GM21737 (cell line): ENCODE data around the gene TOM1L2.
"Not testable (repeated sequence)": the region's sequence is repeated elsewhere in the genome, so short reads cannot be mapped to it uniquely, and the experiment has no call there.

Source experiments
- ATAC-seq: cut with Tn5 transposase; IDR thresholded peaks from one replicate; pipeline ENCODE4 v1.9.1; 2021; ENCODE audit warnings: mild to moderate bottlenecking, moderate library complexity; ENCODE audit not compliant: unreplicated experiment

The TOM1L2 gene

DNA sequence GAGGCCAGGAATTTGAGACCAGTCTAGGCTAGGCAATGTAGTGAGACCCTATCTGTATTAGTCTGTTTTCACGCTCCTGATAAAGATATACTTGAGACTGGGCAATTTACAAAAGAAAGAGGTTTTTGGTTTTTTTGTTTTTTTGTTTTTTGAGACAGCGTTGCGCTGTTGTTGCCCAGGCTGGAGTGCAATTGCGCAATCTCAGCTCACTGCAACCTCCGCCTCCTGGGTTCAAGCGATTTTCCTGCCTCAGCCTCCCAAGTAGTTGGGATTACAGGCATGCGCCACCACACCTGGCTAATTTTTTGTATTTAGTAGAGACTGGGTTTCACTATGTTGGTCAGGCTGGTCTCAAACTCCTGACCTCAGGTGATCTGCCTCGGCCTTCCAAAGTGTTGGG, 23.7 kb upstream of the TOM1L2 start:
- ATAC-seq, result not testable (repeated sequence)

DNA sequence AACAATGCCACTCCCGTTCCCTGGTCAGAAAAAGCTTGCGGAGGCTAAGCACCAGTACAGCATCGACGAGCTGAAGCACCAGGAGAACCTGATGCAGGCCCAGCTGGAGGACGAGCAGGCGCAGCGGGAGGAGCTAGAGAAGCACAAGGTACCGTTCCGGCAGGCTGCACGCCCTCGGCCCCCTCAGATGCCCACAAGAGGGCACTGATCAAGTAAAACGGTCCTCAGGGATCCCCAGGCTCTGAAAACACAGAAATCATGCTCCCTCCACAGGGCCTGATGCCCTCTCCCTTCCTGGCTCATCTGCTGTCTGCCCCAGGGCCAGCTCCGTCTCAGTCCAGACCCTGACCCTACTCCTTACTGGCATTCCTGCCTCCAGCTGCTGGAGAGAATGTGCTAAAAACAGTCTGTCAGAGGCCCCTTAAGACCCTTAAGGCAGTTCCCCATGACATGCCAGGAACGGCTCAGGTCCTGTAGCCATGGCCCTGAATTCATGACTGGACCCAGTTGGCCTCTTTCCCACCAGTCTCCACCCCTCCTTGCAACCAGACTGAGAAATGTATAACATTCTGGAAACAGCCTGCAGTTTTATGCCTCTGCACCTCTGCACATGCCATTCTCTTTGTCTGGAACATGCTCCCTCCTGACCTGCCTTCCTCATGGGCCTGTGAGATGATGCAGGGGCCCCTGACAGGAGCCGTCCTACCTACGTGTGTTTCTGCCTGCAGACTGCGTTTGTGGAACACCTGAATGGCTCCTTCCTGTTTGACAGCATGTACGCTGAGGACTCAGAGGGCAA, 22.3 kb upstream of the TOM1L2 start:
- no peak for ATAC-seq

DNA sequence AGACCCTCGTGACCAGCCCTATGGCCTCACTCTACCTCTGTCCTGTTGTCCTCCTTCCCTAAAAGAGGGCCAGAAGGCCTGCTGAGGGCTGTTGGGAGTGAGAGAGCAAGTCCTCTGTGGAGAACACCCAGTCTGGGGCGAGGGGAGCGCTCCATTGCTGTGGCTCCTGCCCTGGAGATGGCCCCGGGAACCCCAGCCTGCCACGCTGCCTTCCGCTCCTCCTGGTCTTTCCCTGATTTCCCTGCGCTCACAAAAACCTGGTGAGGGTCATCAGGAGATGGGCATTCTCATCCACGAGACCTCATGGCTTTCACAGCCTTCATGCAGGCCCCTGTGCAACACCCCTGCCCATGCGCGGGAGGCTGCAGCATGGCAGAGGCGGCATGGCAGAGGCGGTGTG, 21.7 kb upstream of the TOM1L2 start:
- ATAC-seq, result no peak

DNA sequence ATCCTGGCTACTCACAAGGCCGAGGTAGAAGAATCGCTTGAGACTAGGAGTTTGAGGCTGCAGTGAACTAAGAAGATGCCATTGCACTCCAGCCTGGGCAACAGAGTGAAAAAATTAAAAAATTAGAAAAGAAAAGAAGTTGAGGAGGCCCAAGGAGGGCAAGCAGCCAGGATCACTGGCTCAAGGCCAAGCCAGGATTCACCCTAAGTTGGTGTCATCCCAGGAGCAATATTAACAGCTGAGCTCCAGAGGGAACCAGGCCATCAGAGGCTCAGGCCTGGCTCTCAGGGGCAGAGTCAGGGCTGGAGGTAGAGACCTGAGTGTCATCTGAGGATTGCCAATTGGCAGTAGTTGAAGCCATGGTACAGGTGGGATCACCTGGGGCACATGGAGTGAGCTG, 21.2 kb upstream of the TOM1L2 start:
- no peak for ATAC-seq

DNA sequence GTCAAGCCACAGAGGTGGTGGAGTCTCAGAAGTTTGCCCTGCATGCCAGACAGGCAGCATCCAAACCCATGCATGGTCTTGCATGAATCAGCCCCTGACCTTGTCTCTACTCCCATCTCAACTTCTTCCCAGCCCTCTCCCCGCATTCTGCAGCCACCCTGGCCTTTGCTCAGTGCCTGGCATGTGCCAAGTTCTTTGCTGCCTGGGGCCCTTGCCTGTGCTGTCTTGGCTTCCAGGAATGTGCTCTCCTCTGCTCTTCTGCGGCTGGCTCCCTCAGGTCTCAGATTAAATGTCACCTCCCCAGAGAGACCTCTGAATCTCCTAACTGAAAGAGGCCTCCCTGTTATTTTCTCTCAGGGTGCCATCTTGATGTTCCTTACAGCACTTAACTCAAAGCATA, 18.1 kb upstream of the TOM1L2 start:
- ATAC-seq, result no peak

DNA sequence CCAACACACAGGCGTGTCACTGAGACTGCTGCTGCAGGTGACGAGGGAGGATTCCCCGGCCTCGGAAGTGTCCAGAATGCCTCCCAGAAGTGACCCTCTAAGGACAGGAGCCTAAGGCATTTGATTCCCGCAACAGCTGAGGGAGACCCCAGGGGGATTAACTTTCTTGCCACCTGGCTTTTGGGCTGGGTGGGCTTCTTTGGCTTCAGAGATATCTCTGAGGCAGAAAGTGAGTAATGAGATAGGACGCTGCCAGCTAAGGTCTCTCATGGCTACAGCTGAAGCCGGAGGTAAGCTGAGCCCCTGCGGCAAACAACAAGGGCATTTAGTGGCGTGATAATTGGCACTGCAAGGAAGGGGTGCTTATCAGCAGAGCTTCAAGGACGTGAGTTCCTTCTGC, 17.4 kb upstream of the TOM1L2 start:
- no peak for ATAC-seq

DNA sequence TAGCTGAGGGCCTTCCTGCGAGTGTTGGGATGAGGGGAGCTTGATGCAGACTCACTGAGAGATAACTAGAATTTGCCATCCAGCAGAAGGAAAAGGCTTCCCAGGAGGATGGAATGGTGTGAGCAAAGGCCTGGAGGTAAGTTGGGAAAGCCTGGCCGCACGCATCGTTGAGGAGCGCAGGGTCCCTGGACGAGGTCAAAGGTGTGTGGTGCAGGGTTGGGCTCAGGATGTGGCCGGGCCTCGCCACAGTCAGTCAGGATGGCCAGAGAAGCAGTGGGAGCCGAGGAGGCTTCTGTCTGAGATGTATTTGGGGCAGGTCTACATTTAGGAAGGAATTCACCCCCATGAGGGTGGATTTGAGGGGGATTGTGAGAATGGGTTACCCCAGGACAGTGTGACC, 16.9 kb upstream of the TOM1L2 start:
- ATAC-seq, result no peak

DNA sequence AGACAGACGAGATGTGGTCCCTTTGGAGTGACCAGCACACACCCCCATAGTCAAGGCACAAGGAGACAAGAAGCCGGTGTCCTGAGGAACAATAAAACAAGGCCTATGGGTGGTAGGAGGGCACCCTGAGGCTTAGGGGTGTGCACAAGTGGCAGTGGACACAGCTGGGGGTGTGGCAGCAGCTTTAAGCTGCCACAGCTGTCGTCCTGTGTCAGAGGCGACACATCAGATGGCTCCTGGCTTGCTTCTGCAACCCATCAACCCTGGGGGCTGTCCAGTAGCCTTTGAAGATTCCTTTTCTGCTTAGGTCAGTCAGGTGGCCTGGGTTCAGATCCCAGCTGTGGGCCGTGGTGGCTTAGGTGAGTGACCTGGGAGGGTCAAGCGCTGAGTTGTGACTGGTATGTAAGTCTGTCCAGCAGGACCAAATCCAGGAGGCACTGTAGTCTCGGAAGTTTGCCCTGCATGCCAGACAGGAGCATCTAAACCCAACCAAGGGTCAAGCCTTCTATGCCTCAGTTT, 16.3 kb upstream of the TOM1L2 start:
- ATAC-seq, result no peak

DNA sequence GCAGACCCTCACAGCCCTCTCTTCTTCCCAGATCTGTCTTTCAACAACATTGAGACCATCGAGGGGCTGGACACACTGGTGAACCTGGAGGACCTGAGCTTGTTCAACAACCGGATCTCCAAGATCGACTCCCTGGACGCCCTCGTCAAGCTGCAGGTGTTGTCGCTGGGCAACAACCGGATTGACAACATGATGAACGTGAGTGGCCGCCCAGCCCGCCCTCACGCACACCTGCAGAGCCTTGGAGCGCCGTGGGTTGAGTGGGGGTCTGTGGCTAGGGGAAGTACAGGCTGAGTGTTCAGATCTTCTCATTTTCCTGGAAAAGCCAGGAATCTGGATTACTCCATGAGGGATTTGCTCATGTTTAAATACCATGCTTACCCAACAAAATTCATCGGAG, 15.7 kb upstream of the TOM1L2 start:
- ATAC-seq, result no peak

DNA sequence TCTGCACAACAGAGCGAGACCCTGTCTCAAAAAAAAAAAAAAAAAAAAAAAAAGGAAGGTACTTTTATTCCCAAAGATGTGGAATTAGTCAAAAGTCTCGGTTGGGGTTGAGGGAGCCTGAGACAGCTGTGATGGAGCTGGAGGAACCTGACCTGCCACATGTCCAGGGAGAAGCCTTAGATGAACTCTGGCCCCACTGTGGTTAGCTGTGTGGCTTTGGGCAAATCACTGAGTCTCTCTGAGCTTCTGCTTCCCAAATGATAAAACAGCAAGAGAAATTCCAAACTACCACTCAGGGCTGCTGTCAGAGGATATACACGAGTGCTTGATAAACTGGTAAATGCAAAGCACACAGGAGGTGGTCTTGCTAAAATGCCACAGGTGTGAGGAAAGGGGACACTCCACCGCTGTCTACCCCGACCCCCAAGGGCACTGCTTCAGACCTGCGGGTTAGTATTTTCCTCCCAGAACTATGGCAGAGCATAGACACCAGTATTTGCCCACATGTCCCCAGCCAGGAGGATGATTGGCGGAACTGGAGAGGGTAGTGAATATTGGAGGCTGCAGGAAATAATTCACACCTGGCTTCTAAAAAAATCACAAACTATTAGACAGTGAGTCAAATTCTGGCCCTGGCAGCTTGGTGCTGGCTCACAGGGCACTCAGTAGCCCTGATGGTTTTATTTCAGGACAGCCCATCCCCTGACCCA, 15.1 kb upstream of the TOM1L2 start:
- ATAC-seq, result no peak

DNA sequence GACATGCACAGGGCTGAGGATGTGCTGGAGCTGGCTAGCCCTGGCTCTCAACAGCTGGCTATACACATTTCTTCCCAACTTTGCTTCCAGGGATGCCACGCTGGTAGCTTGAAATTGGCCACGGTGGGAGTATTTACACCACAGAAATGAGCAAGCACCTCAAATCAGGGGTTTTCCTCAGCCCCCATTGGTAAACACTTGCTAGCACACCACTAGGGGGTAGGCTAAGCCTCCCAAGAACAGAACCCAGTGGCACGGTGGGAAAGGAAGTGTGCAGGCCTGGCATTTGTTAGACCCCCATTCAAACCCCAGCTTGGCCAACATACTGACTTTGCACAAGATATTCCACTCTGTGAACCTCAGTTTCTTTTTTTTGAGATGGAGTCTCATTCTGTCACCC, 13.4 kb upstream of the TOM1L2 start:
- ATAC-seq, result no peak

DNA sequence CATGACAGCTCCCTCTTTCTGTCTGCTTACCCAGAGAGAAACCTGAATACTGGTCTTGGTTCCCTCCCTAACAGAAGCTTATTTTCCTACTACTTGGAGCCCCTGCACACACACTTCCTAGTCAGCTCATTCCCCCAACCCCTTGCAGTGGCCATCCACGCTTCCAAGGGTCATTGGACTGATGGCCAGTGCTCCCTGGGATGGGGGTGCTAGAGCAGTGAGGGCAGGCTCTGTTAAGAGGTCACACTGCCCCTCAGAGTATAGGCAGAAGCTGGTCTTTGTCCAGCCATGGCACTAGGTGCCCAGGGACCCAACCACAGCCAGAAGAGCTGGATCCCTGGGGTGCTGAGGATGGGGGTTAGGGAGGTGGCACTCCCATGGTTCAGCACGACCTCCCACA, 13.0 kb upstream of the TOM1L2 start:
- ATAC-seq, result no peak

DNA sequence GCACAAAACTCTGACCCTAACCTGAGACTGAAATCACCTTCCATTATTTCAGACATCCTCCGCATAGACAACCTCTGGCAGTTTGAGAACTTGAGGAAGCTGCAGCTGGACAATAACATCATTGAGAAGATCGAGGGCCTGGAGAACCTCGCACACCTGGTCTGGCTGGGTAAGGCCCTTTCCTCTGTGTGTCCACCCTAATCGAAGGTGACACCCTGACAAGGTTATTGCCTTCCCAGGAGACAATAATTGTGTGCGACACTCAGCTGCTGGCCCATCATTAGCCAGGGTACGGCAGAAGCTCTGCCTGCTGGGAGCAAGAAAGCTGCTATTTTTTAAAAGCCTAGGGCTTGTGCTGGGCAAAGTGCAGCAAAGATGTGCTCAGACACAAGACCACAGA, 11.6 kb upstream of the TOM1L2 start:
- no peak for ATAC-seq

DNA sequence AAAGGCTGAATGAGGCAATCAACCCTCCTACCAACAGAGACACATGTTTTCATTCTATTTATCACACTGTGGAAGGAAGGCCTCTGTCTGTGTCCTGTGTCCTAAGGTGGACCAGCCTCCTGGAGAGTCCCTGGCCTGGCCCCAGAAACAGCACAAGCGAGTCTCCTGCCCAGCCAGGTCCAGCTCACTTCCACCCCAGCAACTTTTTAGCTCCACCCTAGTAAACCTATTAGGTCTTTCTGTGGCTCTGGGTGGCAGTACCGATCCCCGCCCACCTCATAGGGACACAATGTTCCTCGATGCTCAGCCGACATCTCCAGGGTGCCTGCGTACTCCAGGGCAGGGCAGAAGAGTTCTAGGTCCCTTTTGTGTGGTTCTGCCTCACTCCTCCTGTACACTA, 11.2 kb upstream of the TOM1L2 start:
- ATAC-seq, result no peak

DNA sequence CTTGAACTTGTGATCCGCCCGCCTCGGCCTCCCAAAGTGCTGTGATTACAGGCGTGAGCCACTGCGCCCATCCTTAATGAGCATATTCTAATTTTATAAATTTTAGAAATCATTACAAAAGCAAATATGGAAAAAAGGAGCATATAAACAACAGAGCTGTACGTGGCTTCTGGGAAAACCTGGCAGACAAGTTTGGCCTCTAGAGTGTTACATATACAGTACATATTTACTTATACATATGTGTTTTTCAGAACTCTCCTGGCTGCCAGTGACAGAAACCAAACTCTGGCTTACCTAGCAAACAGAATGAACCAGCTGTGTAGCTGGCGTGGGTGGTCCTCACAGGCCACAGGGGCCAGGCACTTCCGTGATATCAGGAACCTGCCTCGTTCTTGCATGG, 10.6 kb upstream of the TOM1L2 start:
- ATAC-seq, result no peak

DNA sequence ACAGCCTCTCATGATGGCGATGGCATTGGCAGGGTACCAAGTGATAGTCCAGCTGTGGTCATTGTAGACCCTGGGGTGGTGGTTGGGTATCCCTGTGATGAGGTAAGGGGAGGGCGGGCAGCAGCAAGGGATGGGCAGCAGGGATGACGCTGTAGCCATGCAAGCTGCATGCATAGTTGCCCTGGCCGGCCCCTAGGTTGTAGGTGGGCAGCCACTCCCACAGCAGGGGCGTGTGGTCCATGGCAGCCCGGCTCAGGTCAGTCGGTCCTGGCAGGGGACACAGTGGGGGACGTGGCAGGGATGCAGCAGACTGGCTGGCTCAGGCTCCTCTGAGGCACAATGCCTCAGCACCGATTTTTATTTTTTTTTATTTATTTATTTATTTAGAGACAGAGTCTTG, 9.1 kb upstream of the TOM1L2 start:
- ATAC-seq, result no peak

DNA sequence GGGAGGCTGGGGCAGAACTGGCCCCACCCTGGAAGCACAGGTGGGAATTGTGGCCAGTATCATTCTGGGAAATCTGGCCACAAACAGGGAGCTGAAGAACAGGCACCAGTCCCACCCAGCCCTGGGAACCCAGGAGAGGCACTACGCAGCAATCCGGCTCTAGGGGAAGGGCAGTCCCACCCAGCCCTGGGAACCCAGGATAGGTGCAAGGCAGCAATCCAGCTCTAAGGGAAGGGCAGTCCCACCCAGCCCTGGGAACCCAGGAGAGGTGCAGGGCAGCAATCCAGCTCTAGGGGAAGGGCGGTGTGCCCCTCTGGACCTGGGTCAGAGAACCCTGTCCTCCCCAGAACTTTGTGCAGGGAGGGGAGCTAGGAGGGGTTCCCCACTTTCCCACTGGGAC, 7.6 kb upstream of the TOM1L2 start:
- no peak for ATAC-seq

DNA sequence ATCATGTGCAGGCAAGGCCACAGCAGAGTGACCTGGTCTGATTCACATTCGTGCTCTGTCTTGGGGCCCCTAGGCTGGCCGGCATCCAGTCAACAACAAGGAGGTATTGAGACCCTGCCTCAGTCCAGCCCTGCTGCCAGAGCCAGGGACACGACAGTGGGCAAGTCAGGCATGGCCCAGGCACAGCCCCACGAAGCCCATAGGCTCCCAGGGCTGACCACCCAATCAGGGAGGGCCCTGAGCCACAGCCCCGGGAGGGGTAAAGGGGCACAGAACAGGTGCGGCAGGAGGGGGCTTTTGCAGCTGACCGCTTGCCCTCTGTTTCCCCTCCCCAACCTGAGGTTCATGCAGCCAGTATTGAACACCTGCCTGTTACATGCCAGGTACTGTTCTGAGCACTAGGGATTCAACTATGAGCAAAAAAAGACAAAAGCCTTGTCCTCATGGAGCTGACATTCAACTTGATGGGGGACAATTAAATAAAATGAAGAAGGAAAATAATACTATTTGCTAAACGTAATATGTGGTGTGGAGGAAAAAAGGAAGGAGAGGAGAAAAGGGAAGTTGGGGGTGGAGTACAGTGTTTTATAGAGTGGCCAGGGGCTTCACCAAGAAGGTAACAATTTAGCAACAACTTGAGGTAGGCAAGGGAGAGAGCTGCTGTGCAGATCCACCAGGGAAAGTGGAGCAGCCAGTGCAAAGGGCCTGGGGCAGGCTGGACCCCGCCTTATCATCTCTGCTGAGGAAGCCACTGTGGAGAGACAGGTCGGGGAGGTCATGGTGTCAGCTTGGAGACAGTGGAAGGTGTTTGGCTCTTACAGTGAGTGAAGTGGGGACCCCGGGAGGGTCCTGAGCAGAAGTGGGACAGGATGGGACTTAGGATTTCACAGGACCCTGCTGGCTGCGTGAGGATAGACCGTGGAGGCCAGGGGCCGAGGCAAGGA, 6.6 kb upstream of the TOM1L2 start:
- no peak for ATAC-seq

DNA sequence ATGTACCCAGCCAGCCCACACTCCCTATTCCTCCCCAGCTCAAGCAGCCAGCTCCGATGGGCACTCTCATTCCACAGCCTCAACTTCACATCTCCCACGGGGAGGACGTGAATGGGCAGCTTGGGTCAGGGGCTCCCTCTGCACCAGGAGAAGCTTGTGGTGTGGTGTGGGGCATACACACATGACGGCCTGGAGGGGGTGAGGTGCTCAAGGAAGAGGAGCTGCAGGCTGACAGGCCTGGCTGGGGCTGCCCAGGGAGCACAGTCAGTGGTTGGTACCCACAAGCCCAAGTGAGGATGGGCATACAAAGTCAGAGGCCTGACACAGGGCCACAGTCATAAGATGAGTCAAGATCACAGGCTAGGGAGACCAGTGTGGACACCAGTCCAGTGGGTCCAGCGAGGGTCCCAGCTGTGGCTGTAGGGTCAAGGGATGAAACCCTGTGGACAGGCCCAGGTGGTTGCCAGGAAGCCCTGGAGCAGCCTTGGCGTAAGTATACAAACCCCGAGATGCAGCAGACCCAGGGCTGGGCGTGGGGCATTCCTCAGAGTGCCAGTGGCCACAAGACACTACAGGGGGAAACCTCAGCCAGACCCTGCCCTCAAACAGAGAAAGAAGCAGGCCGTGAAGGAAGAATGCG, 4.9 kb upstream of the TOM1L2 start:
- no peak for ATAC-seq

DNA sequence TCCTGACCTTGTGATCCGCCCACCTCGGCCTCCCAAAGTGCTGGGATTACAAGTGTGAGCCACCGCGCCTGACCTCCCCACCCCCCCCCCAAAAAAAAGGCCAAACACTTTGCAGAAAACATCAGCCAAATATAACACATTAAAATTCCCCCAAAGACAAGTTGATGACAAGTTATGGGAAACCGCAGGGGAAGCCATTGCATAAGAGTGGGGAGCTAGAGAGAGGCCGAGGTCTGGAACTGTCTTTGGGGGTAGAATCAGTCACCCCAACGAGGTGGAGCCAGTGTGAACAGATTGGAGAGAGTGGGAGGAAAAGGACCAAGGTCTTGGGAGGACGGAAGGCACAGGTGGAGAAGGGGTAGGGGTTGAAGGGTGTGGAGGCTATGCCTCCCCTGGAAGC, 3.2 kb upstream of the TOM1L2 start:
- no peak for ATAC-seq

DNA sequence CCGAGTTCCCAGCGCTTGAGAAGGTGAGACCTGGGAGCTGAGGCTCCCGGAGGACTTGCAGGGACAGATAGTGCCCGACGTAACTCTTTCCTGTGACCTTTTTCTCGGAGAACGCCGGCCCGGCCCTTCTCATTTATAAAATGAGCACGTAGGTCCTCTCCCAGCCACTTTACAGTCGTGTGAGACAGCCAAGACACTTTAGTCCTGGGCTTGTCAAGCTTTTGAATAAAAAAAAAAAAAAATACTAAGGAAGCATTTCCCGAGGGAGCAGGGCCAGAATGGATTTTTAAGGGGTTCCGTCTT, 703 bp upstream of the TOM1L2 start:
- no peak for ATAC-seq
